HepG2 (cell line): ENCODE results near the gene CFAP97D1. TPM values are rescaled to one million over a fixed set of nuclear protein-coding genes. Genes with fewer than 3 reads are reported as not detected.

Experiments
- GABPB1 ChIP-seq: IDR thresholded peaks from 2 replicates; pipeline ENCODE4 v1.6.1; 2016; ENCODE audit warnings: mild to moderate bottlenecking, missing genetic modification reagents, moderate library complexity, missing compliant biosample characterization
- HMG20B ChIP-seq: conservative IDR thresholded peaks from 2 replicates; pipeline ENCODE4 v1.6.1; 2016; ENCODE audit warnings: missing genetic modification reagents, missing compliant biosample characterization
- HMGXB4 ChIP-seq, 2 experiments: sonication (generic) in 1 of 2; formaldehyde crosslinking in 1 of 2; IDR thresholded peaks; 2 replicates each; pipeline versions ENCODE4 v1.4.0 to v1.6.1; 2018 to 2020; ENCODE audit warnings: missing genetic modification reagents in 2 of 2, borderline replicate concordance in 1 of 2, low read depth in 1 of 2, mild to moderate bottlenecking in 1 of 2, missing biosample characterization in 1 of 2
- KDM6A ChIP-seq: IDR thresholded peaks from 2 replicates; pipeline ENCODE4 v1.6.1; 2016; ENCODE audit warnings: low read depth
- KMT2A ChIP-seq: sonication (generic); formaldehyde crosslinking; IDR thresholded peaks from 2 replicates; pipeline ENCODE4 v1.4.0; 2020; ENCODE audit warnings: missing genetic modification reagents
- MTA3 ChIP-seq: sonication (generic); formaldehyde crosslinking; IDR thresholded peaks from 2 replicates; pipeline ENCODE4 v1.4.0; 2020; ENCODE audit warnings: missing genetic modification reagents
- PAWR ChIP-seq: sonication (generic); formaldehyde crosslinking; IDR thresholded peaks from 2 replicates; pipeline ENCODE4 v1.4.0; 2020; ENCODE audit warnings: missing genetic modification reagents, mild to moderate bottlenecking, borderline replicate concordance
- PCBP2 ChIP-seq: fragments of 200-400 bp; formaldehyde crosslinking; optimal IDR thresholded peaks from 2 replicates; pipeline ENCODE3; 2018; ENCODE audit warnings: low read length, low read depth; ENCODE audit not compliant: poor library complexity, severe bottlenecking
- SOX13 ChIP-seq, 3 experiments: fragments of 450-650 bp in 1 of 3; sonication (generic) in 1 of 3; formaldehyde crosslinking in 1 of 3; IDR thresholded peaks in 2 of 3; conservative IDR thresholded peaks in 1 of 3; 2 replicates each; pipeline versions ENCODE4 v1.5.0 to v1.6.1; 2016 to 2020; ENCODE audit warnings: antibody characterized with exemption in 1 of 3, mild to moderate bottlenecking in 1 of 3, missing compliant biosample characterization in 1 of 3, missing genetic modification reagents in 1 of 3, moderate library complexity in 1 of 3
- TBX2 ChIP-seq: sonication (generic); formaldehyde crosslinking; IDR thresholded peaks from 2 replicates; pipeline ENCODE4 v1.5.0; 2020; ENCODE audit warnings: missing genetic modification reagents, mild to moderate bottlenecking, borderline replicate concordance
- ZFP91 ChIP-seq: sonication (generic); formaldehyde crosslinking; IDR thresholded peaks from 2 replicates; pipeline ENCODE4 v1.9.0; 2022; ENCODE audit warnings: missing genetic modification reagents, mild to moderate bottlenecking, borderline replicate concordance
- ZNF574 ChIP-seq: sonication (generic); formaldehyde crosslinking; IDR thresholded peaks from 2 replicates; pipeline ENCODE4 v1.4.0; 2020; ENCODE audit warnings: missing genetic modification reagents
- ZNF609 ChIP-seq: sonication (generic); formaldehyde crosslinking; IDR thresholded peaks from 2 replicates; pipeline ENCODE4 v1.4.0; 2020; ENCODE audit warnings: mild to moderate bottlenecking, missing genetic modification reagents, borderline replicate concordance
- ZSCAN29 ChIP-seq: sonication (generic); formaldehyde crosslinking; conservative IDR thresholded peaks from 2 replicates; pipeline ENCODE4 v1.4.0; 2020; ENCODE audit warnings: mild to moderate bottlenecking, missing genetic modification reagents
- polyA plus RNA-seq, 8 experiments: library from polyadenylated mRNA; depleted of rRNA in 3 of 8; stranded (reverse) in 7 of 8; unstranded in 1 of 8; fragments of >200 nt; fragmentation: Illumina TruSeq in 4 of 8; extraction: Trizol in 4 of 8; gene quantifications; 2 replicates each; pipeline versions ENCODE4 v1.2.1 to v1.2.3, GENCODE V29; 2011 to 2016; ENCODE audit warnings: low read depth in 4 of 8, missing spikeins in 1 of 8, mixed read lengths in 1 of 8; ENCODE audit not compliant: insufficient read depth in 1 of 8
- total RNA-seq, 5 experiments: library from RNA; depleted of rRNA; stranded (reverse); fragments of >200 nt; fragmentation: Illumina TruSeq; extraction: Trizol; gene quantifications; 2 replicates each; pipeline ENCODE4 v1.2.3, GENCODE V29; 2016; ENCODE audit warnings: low read depth in 1 of 5

Gene CFAP97D1
- total and polyA plus RNA-seq, 2 of the 13 experiments (the other 11 are each of a cell fraction or from before 2014, with no cell fraction given) = 0.02 TPM; not detected in 1

- no peak for TF ChIP-seq HMGXB4 (CRISPR knock-in tag; IDR thresholded peaks at IDR 0.05; ENCODE audit: borderline replicate concordance in 1 of 2, low read depth in 1 of 2)
- no peak for TF ChIP-seq MTA3
- TF ChIP-seq TBX2 = no peak
- TF ChIP-seq KMT2A (CRISPR knock-in tag) = no peak
- TF ChIP-seq SOX13 (IDR thresholded peaks at IDR 0.05) = 0 out of 2 replicates have a peak, but pooled peaks have one; percentile 10
- TF ChIP-seq SOX13 (CRISPR knock-in tag; conservative IDR thresholded peaks at IDR 0.05 in 1 of 2, IDR thresholded peaks at IDR 0.05 in 1 of 2) = peak in 1 of 2 experiments; percentile 56; a peak in 1 of 4 replicates
- 0 out of 2 replicates have a peak, but pooled peaks have one; percentile 19 for TF ChIP-seq ZNF609 (CRISPR knock-in tag)
- TF ChIP-seq ZSCAN29 = peak; percentile 78
- no peak for TF ChIP-seq ZNF574 (CRISPR knock-in tag)
- no peak for TF ChIP-seq ZFP91
- TF ChIP-seq GABPB1 (CRISPR knock-in tag) = no peak
- peak; percentile 17 for TF ChIP-seq PCBP2
- no peak for TF ChIP-seq KDM6A (CRISPR knock-in tag)
- no peak for TF ChIP-seq HMG20B (CRISPR knock-in tag)
- TF ChIP-seq PAWR = no peak
Measured at GRCh38 chr17:43772877-43773648, 7.2 kb upstream of the CFAP97D1 start (continued).
